SK-N-SH (cell line): ENCODE measurements around the gene CYB561. TPM values are rescaled to one million over a fixed set of nuclear protein-coding genes. Genes with fewer than 3 reads are reported as not detected.

Experiments
- polyA plus RNA-seq, 3 experiments: library from polyadenylated mRNA; depleted of rRNA; stranded (reverse); fragments of >200 nt; gene quantifications; 2 replicates each; pipeline ENCODE4 v1.2.3, GENCODE V29; 2012
- small RNA-seq, 7 experiments: library from RNA; depleted of rRNA; stranded (forward); fragments of <200 nt; gene quantifications; one replicate each; pipeline ENCODE3, GENCODE V24; 2012

CYB561 gene
- polyA plus RNA-seq, 1 of the 3 experiments (the other 2 are of a cell fraction) = 28.3 TPM

Small RNAs within 50 kb of the gene (small RNA-seq; reads per million reads assigned to genes)
- gene AC005828.6 = 0 reads per million in 7 experiments

Other genes with a start within 250 kb of the CYB561 start
- 6.3 and 12.1 TPM in 2 replicates for gene ACE, start 30.8 kb upstream of the CYB561 start, polyA plus RNA-seq (2012; rRNA removed)
- 0.15 and 0.18 TPM in 2 replicates for gene KCNH6, start 77.1 kb upstream of the CYB561 start, polyA plus RNA-seq (2012; rRNA removed)
- 54.6 and 63.5 TPM in 2 replicates for gene DCAF7, start 104.2 kb upstream of the CYB561 start, polyA plus RNA-seq (2012; rRNA removed)
- gene TACO1, start 154.6 kb upstream of the CYB561 start, polyA plus RNA-seq (2012; rRNA removed) = 32.7 and 37.9 TPM in 2 replicates
- 25.3 and 26.5 TPM in 2 replicates for gene MAP3K3, start 176.1 kb upstream of the CYB561 start, polyA plus RNA-seq (2012; rRNA removed)